BE2C (cell line): ENCODE results near the gene ANK3.

Source experiments
- DNase-seq: peaks from one replicate; pipeline ENCODE4 v3.0.0-alpha.2; 2020
- H3K27me3 ChIP-seq: fragments of 250-450 bp; sonication (Bioruptor Pico); 2 replicates; pipeline ENCODE4 v1.5.1; 2020; ENCODE audit warnings: mild to moderate bottlenecking
- H3K36me3 ChIP-seq: fragments of 250-450 bp; sonication (Bioruptor Pico); 2 replicates; pipeline ENCODE4 v1.5.1; 2020; ENCODE audit warnings: mild to moderate bottlenecking
- H3K4me1 ChIP-seq: fragments of 250-450 bp; sonication (Bioruptor Pico); 2 replicates; pipeline ENCODE4 v1.5.1; 2020
- H3K4me3 ChIP-seq: 2 replicates; pipeline ENCODE4 v1.5.1; 2011; ENCODE audit warnings: low read depth, low read length
- H3K9me3 ChIP-seq: fragments of 250-450 bp; sonication (Bioruptor Pico); 2 replicates; pipeline ENCODE4 v1.5.1; 2020
- CTCF ChIP-seq: IDR thresholded peaks from 2 replicates; pipeline ENCODE4 v1.5.1; 2012; ENCODE audit warnings: mild to moderate bottlenecking, low read depth, low read length

ANK3 gene

GRCh38 chr10:60208676-60209269 lies 180.9 kb downstream of the ANK3 start:
- no peaks in the 10 kb centered on the region for H3K36me3 ChIP-seq
- H3K4me3 ChIP-seq: no peak overlapping the region
- no peaks in the 10 kb centered on the region for H3K27me3 ChIP-seq
- no peaks in the 10 kb centered on the region for H3K9me3 ChIP-seq
- peak; percentile 81 for TF ChIP-seq CTCF
- no peaks in the 10 kb centered on the region for H3K4me1 ChIP-seq
- DNase-seq: no peak

- Histone ChIP-seq H3K9me3 (no peaks in the 10 kb centered on the region), H3K4me3 (no peak overlapping the region), H3K27me3 (no peaks in the 10 kb centered on the region), H3K36me3 (no peaks in the 10 kb centered on the region), H3K4me1 (no peaks in the 10 kb centered on the region)
- TF ChIP-seq CTCF: no peak
- DNase-seq: no peak
Observed at GRCh38 chr10:60207894-60208293, 181.8 kb downstream of the ANK3 start.

- H3K36me3 ChIP-seq: no peaks in the 10 kb centered on the region
- DNase-seq: no peak
- H3K4me1 ChIP-seq: no peaks in the 10 kb centered on the region
- H3K27me3 ChIP-seq: no peaks in the 10 kb centered on the region
- TF ChIP-seq CTCF: no peak
- no peaks in the 10 kb centered on the region for H3K9me3 ChIP-seq
- H3K4me3 ChIP-seq: no peak overlapping the region
Observed at GRCh38 chr10:60206735-60207134, 182.9 kb downstream of the ANK3 start.

GRCh38 chr10:60205741-60206140 lies 183.9 kb downstream of the ANK3 start:
- no peak for TF ChIP-seq CTCF
- Histone ChIP-seq H3K4me1 (no peaks in the 10 kb centered on the region), H3K36me3 (no peaks in the 10 kb centered on the region), H3K4me3 (no peak overlapping the region), H3K27me3 (no peaks in the 10 kb centered on the region), H3K9me3 (no peaks in the 10 kb centered on the region)
- no peak for DNase-seq

- no peak for DNase-seq
- Histone ChIP-seq H3K4me3 (no peak overlapping the region), H3K27me3 (no peaks in the 10 kb centered on the region), H3K4me1 (no peaks in the 10 kb centered on the region), H3K9me3 (no peaks in the 10 kb centered on the region), H3K36me3 (no peaks in the 10 kb centered on the region)
- peak; percentile 77 for TF ChIP-seq CTCF
Observed at GRCh38 chr10:60203993-60204618, 185.6 kb downstream of the ANK3 start.

- TF ChIP-seq CTCF: no peak
- H3K4me1 ChIP-seq: no peaks in the 10 kb centered on the region
- no peaks in the 10 kb centered on the region for H3K36me3 ChIP-seq
Observed at GRCh38 chr10:60200682-60201053, 189.0 kb downstream of the ANK3 start.

More at GRCh38 chr10:60200682-60201053, 189.0 kb downstream of the ANK3 start:
- H3K9me3 ChIP-seq: no peaks in the 10 kb centered on the region
- DNase-seq: no peak
- no peaks in the 10 kb centered on the region for H3K27me3 ChIP-seq
- H3K4me3 ChIP-seq: no peak overlapping the region
